ENCODE results near the gene DDTL. TPM values are rescaled to one million over a fixed set of nuclear protein-coding genes. Genes with fewer than 3 reads are reported as not detected.
"Not testable (repeated sequence)": the region's sequence is repeated elsewhere in the genome, so short reads cannot be mapped to it uniquely, and the experiment has no call there.

The DDTL gene
- total RNA-seq, 2 donors from 2014 or later: 0.95 to 3.4 TPM

DNA sequence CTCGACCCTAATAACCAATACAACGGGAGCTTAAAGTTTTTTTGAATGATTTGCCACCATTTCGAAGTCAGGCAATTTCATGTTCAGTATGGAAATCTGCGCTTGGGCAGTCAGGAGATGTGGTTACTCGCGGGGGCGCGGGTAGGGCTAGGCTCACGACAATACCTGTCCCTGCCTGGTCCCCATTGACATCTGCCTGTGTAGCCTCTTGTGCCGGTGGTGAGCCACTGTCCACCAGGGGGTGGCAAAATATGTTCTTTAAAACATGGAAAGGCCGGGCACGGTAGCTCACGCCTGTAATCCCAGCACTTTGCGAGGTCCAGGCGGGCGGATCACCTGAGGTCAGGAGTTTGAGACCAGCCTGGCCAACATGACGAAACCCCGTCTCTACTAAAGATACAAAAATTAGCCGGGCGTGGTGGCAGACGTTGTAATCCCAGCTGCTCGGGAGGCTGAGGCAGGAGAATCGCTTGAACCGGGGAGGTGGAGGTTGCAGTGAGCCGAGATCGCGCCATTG, 8.2 kb downstream of the DDTL start:
- H3K4me1 Mint-ChIP-seq (ENCODE audit: low read depth): peaks cover 21% of the 10 kb centered on the region
- H3K36me3 Mint-ChIP-seq (ENCODE audit: insufficient read depth in 2 of 2); H3K27me3 Mint-ChIP-seq (ENCODE audit: low read depth); H3K27ac Mint-ChIP-seq; H3K4me3 Mint-ChIP-seq; H3K9me3 Mint-ChIP-seq; DNase-seq: not testable (repeated sequence)
- peak; percentile 47 to 64 for ATAC-seq (replicated peaks in 1 of 2)

DNA sequence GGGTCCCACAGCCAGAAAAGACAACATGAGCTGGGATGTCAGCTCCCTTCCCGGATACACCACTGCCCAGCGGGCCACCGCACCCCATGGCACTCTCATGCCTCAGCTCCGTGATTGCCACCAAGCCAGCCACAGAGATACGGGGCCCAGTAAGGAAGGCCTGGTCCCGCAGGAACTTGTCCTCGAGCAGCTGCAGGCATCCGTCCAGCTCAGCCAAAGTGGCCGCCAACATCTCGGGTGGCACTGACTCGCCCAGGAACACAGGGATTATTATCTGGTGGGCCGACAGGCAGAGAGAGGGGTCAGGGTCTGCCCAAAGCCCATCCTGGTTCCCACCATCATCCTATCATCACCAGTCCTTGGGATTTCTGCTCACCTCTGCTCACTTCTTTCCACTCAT, 10.6 kb downstream of the DDTL start:
- H3K9me3 Mint-ChIP-seq; H3K4me1 Mint-ChIP-seq (ENCODE audit: low read depth); H3K27ac Mint-ChIP-seq; H3K4me3 Mint-ChIP-seq; H3K36me3 Mint-ChIP-seq (ENCODE audit: insufficient read depth in 2 of 2); ATAC-seq (replicated peaks in 1 of 2); H3K27me3 Mint-ChIP-seq (ENCODE audit: low read depth); DNase-seq: not testable (repeated sequence)

- H3K4me1 Mint-ChIP-seq (ENCODE audit: low read depth); H3K27ac Mint-ChIP-seq: not testable (repeated sequence)
These were observed 13.0 kb downstream of the DDTL start, which contains the start of gene GSTT2 for GRCh38 chr22:23979557-23980240. GSTT2 (plus strand) TSS chr22:23980134.

DNA sequence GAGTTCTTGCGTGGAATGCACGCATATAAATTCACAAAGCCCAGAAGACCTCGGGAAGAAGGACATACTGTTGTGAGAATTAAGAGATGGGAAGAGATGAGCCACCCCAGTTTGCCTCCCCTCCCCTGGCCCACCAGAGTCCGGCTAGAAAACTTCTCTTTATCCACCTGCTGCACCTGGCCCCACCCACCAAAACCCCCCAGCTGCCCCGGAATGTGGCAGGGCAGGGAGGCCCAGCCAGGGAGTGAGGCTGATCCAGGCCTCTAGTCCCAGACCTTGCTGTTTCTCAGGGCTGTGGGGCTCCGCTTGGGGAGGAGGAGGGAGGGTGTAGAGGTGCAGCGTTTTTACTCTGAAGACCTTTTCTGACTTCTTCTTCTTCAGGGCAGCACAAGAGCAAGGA, 13.9 kb downstream of the DDTL start:
- not testable (repeated sequence) for H3K4me3 Mint-ChIP-seq; H3K36me3 Mint-ChIP-seq (ENCODE audit: insufficient read depth in 2 of 2); H3K9me3 Mint-ChIP-seq; H3K27ac Mint-ChIP-seq; H3K27me3 Mint-ChIP-seq (ENCODE audit: low read depth); H3K4me1 Mint-ChIP-seq (ENCODE audit: low read depth); DNase-seq; ATAC-seq (replicated peaks in 1 of 2)

More at GRCh38 chr22:23979557-23980240, 13.0 kb downstream of the DDTL start, which contains the start of gene GSTT2:
- H3K27me3 Mint-ChIP-seq (ENCODE audit: low read depth); H3K36me3 Mint-ChIP-seq (ENCODE audit: insufficient read depth in 2 of 2); DNase-seq; H3K4me3 Mint-ChIP-seq; H3K9me3 Mint-ChIP-seq: not testable (repeated sequence)
- ATAC-seq (replicated peaks in 1 of 2): peak; percentile 26 to 62

GRCh38 chr22:23984430-23984829, 17.7 kb downstream of the DDTL start:
- ATAC-seq (replicated peaks in 1 of 2) (peak; percentile 70 to 87), DNase-seq (peak; percentile 62 to 69)
- Mint-ChIP-seq H3K4me1 (ENCODE audit: low read depth) (peaks cover 5% of the 10 kb centered on the region), H3K27me3 (ENCODE audit: low read depth) (no peaks in the 10 kb centered on the region), H3K27ac (no peak overlapping the region), H3K4me3 (no peak overlapping the region), H3K36me3 (ENCODE audit: insufficient read depth in 2 of 2) (no peaks in the 10 kb centered on the region), H3K9me3 (no peaks in the 10 kb centered on the region)

DNA sequence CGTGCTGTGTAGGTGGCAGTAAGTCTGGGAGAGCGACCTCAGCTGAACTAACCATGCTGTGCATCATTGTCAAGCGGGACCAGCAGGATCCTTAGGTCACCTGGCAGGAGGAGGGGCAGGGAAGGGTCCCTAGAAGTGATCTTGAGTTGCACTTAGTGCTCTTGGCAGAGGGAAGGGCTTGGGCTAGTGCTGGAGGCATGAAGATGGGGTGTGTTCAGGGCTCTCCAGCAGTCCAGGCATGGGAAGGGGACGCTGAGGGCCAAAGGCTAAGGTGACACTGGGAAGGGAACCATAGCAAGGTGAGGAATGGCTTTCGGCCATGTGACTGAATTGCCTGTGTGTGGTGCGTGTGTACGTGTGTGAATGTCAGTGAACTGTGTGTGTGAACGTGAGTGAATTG, 19.4 kb downstream of the DDTL start:
- H3K27me3 Mint-ChIP-seq (ENCODE audit: low read depth); ATAC-seq (replicated peaks in 1 of 2); H3K36me3 Mint-ChIP-seq (ENCODE audit: insufficient read depth in 2 of 2); H3K27ac Mint-ChIP-seq; H3K4me3 Mint-ChIP-seq; H3K9me3 Mint-ChIP-seq; H3K4me1 Mint-ChIP-seq (ENCODE audit: low read depth); DNase-seq: not testable (repeated sequence)

DNA sequence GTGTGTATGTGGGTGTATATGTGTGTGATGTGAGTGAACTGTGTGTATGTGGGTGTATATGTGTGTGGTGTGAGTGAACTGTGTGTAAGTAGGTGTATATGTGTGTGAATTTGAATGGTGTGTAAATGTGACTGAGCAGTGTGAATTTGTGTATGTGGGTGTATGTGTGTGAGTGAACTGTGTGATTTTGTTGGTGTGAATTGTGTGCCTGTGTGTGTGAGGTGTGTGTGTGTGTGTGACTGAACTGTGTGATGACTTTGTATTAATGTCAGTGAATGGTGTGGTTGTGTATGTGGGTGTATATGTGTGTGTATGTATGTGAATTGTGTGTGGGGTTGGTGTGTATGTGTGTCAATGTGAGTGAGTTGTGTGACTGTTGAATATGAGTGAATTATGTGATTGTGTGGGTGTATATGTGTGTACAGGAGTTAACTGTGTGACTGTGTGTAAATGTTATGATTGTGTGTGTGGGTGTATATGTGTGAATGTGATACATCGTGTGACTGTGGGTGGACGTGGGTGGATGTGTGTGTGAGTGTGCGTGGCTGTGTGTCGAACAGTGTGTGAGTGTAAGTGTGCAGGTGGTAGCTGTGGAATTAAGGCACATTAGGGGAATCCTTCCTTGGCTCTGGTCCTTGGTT, 20.0 kb downstream of the DDTL start:
- not testable (repeated sequence) for DNase-seq; H3K27me3 Mint-ChIP-seq (ENCODE audit: low read depth); ATAC-seq (replicated peaks in 1 of 2); H3K27ac Mint-ChIP-seq; H3K4me3 Mint-ChIP-seq; H3K4me1 Mint-ChIP-seq (ENCODE audit: low read depth); H3K9me3 Mint-ChIP-seq; H3K36me3 Mint-ChIP-seq (ENCODE audit: insufficient read depth in 2 of 2)

DNA sequence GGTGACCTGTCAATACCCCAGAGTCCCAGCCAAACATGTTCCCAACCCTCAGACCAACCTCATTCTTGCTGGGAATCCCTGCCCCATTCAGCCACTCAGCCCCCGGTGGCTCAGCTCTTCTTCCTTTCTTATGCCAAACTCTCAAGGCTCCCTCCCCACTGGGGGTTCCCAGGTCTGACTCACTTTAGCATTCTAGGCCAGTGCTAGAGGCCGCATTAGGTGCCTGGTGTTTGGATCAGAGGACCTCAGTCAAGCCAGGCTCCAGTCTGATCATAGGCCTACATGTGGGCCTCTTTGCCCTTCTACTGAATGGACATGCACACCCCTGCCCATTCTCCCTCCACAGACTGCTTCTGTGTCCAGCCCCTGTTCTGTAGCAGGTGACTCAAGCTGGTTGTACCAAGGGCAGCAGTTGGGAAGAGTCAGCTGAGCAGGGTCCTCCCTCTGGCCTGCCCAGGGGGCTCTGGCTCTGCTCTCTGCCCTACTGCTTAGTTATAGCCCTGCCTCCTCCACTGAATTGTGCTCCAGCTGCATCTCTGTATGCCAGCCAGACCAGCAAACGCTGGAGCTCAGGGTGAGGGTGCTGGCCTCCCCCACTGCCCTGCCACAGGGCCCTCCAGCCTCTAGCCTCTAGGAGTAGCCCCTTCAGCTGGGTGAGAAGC, 23.0 kb downstream of the DDTL start:
- ATAC-seq (replicated peaks in 1 of 2): peak in 1 of 2 donors; percentile 75
- not testable (repeated sequence) for H3K9me3 Mint-ChIP-seq; H3K36me3 Mint-ChIP-seq (ENCODE audit: insufficient read depth in 2 of 2); H3K4me1 Mint-ChIP-seq (ENCODE audit: low read depth); DNase-seq; H3K4me3 Mint-ChIP-seq; H3K27me3 Mint-ChIP-seq (ENCODE audit: low read depth)
- H3K27ac Mint-ChIP-seq: peak overlapping the region; percentile 41

GRCh38 chr22:23993080-23993479, 26.4 kb downstream of the DDTL start:
- not testable (repeated sequence) for H3K4me3 Mint-ChIP-seq; H3K4me1 Mint-ChIP-seq (ENCODE audit: low read depth); H3K9me3 Mint-ChIP-seq; H3K27ac Mint-ChIP-seq; H3K36me3 Mint-ChIP-seq (ENCODE audit: insufficient read depth in 2 of 2); DNase-seq; ATAC-seq (replicated peaks in 1 of 2); H3K27me3 Mint-ChIP-seq (ENCODE audit: low read depth)

GRCh38 chr22:23993581-23994177, 27.0 kb downstream of the DDTL start:
- H3K27me3 Mint-ChIP-seq (ENCODE audit: low read depth); H3K4me3 Mint-ChIP-seq; H3K27ac Mint-ChIP-seq; H3K9me3 Mint-ChIP-seq; H3K4me1 Mint-ChIP-seq (ENCODE audit: low read depth); H3K36me3 Mint-ChIP-seq (ENCODE audit: insufficient read depth in 2 of 2); ATAC-seq (replicated peaks in 1 of 2); DNase-seq: not testable (repeated sequence)

GRCh38 chr22:23997092-23997491, 30.4 kb downstream of the DDTL start:
- Mint-ChIP-seq H3K4me3 (no peak overlapping the region), H3K4me1 (ENCODE audit: low read depth) (no peaks in the 10 kb centered on the region), H3K36me3 (ENCODE audit: insufficient read depth in 2 of 2) (no peaks in the 10 kb centered on the region), H3K27me3 (ENCODE audit: low read depth) (no peaks in the 10 kb centered on the region), H3K9me3 (no peaks in the 10 kb centered on the region), H3K27ac (no peak overlapping the region)
- DNase-seq (no peak), ATAC-seq (replicated peaks in 1 of 2) (no peak)

GRCh38 chr22:23999779-24000178, 33.1 kb downstream of the DDTL start:
- H3K27ac Mint-ChIP-seq; H3K4me1 Mint-ChIP-seq (ENCODE audit: low read depth); H3K4me3 Mint-ChIP-seq; H3K36me3 Mint-ChIP-seq (ENCODE audit: insufficient read depth in 2 of 2); ATAC-seq (replicated peaks in 1 of 2); H3K27me3 Mint-ChIP-seq (ENCODE audit: low read depth); DNase-seq; H3K9me3 Mint-ChIP-seq: not testable (repeated sequence)

GRCh38 chr22:24001314-24001713, 34.6 kb downstream of the DDTL start:
- H3K27me3 Mint-ChIP-seq (ENCODE audit: low read depth): no peaks in the 10 kb centered on the region
- no peaks in the 10 kb centered on the region for H3K9me3 Mint-ChIP-seq
- no peak overlapping the region for H3K4me3 Mint-ChIP-seq
- DNase-seq: no peak
- H3K4me1 Mint-ChIP-seq (ENCODE audit: low read depth): no peaks in the 10 kb centered on the region
- H3K27ac Mint-ChIP-seq: no peak overlapping the region
- no peak for ATAC-seq (replicated peaks in 1 of 2)
- H3K36me3 Mint-ChIP-seq (ENCODE audit: insufficient read depth in 2 of 2): no peaks in the 10 kb centered on the region
